K562 (cell line): ENCODE measurements around the gene NAA40. TPM values are rescaled to one million over a fixed set of nuclear protein-coding genes. Genes with fewer than 3 reads are reported as not detected.

ENCODE experiments used
- ATAC-seq: fragments of 200-7000 bp; cut with Tn5 transposase; 3 replicates; pipeline ENCODE4 v1.9.1; 2020; ENCODE audit warnings: moderate library complexity
- BruUV-seq: library from RNA; stranded (reverse); fragments of 400-500 nt; replicated peaks from 2 replicates; lab custom pipeline; 2021; lab: Mats Ljungman, UMichigan
- CTCF ChIA-PET: fragments of 300-600 bp; formaldehyde crosslinking; extraction: SDS; loops from one replicate; lab custom pipeline; 2021; ENCODE audit warnings: low intra/inter-chr PET ratio; lab: Yijun Ruan, JAX
- POLR2A ChIA-PET: fragments of 300-600, 350-650 bp; sonication (Branson Sonifier 250); formaldehyde crosslinking; extraction: SDS; loops from one replicate; lab custom pipeline; 2021; ENCODE audit warnings: antibody characterized with exemption, inconsistent platforms; lab: Yijun Ruan, JAX
- DNase-seq, 4 experiments: peaks; one replicate each; pipeline versions ENCODE4 v3.0.0 to v3.0.0-alpha.2; 2011 to 2018; ENCODE audit warnings: low spot score in 3 of 4, mixed read lengths in 3 of 4; ENCODE audit errors: extremely low read depth in 1 of 4
- FAIRE-seq: peaks from 2 replicates; lab custom pipeline; 2011; peaks lifted over from hg19 to GRCh38; lab: Jason Lieb, UNC
- H2AFZ ChIP-seq: 2 replicates; pipeline ENCODE4 v1.6.0; 2011; ENCODE audit warnings: low read depth, low read length, control low read depth, inconsistent platforms
- H3K27ac ChIP-seq: fragments of 200-600 bp; 3 replicates; pipeline ENCODE4 v1.8.0; 2011; ENCODE audit warnings: low read depth, mild to moderate bottlenecking, control low read depth, inconsistent platforms, low read length, moderate library complexity, mixed read lengths; ENCODE audit errors: extremely low read depth
- H3K27me3 ChIP-seq, 2 experiments: fragments of 300-600 bp in 1 of 2; 2 replicates in 1 of 2; 3 replicates in 1 of 2; pipeline versions ENCODE4 v1.6.0 to v1.8.0; 2011; ENCODE audit warnings: inconsistent platforms in 2 of 2, low read length in 2 of 2, mild to moderate bottlenecking in 1 of 2, mixed read lengths in 1 of 2, moderate library complexity in 1 of 2; ENCODE audit not compliant: control insufficient read depth in 2 of 2, insufficient read depth in 2 of 2
- H3K36me3 ChIP-seq: fragments of 300-600 bp; 3 replicates; pipeline ENCODE4 v1.8.0; 2011; ENCODE audit warnings: mild to moderate bottlenecking, low read length, inconsistent platforms; ENCODE audit not compliant: control insufficient read depth, insufficient read depth
- H3K4me1 ChIP-seq, 2 experiments: fragments of 200-600 bp in 1 of 2; replicated peaks in 1 of 2; 2 replicates in 1 of 2; 3 replicates in 1 of 2; pipeline versions ENCODE4 v1.5.1 to v1.8.0; 2011; ENCODE audit warnings: inconsistent platforms in 2 of 2, low read length in 2 of 2, mild to moderate bottlenecking in 1 of 2, mixed read lengths in 1 of 2, moderate library complexity in 1 of 2; ENCODE audit not compliant: control insufficient read depth in 2 of 2, insufficient read depth in 2 of 2
- H3K4me2 ChIP-seq: 2 replicates; pipeline ENCODE4 v1.6.1; 2011; ENCODE audit warnings: low read length, control low read depth, inconsistent platforms, mixed read lengths; ENCODE audit not compliant: insufficient read depth
- H3K4me3 ChIP-seq: fragments of 200-600 bp; sonication (generic), shearing (Covaris generic); 2 replicates; pipeline ENCODE4 v1.5.1; 2016; ENCODE audit warnings: control low read depth, inconsistent platforms
- H3K79me2 ChIP-seq: fragments of 200-600 bp; 3 replicates; pipeline ENCODE4 v1.8.0; 2011; ENCODE audit warnings: low read length, inconsistent platforms; ENCODE audit not compliant: control insufficient read depth, insufficient read depth
- H3K9ac ChIP-seq, 2 experiments: 2 replicates each; pipeline versions ENCODE4 v1.6.0 to v1.6.1; 2011; ENCODE audit warnings: low read depth in 2 of 2, low read length in 2 of 2, control low read depth in 1 of 2, inconsistent platforms in 1 of 2, mild to moderate bottlenecking in 1 of 2, mixed read lengths in 1 of 2; ENCODE audit not compliant: insufficient read depth in 1 of 2
- H3K9me1 ChIP-seq: one replicate; pipeline ENCODE4 v1.6.0; 2011; ENCODE audit warnings: inconsistent platforms, mild to moderate bottlenecking, low read length, moderate library complexity; ENCODE audit not compliant: control insufficient read depth, insufficient read depth
- H3K9me3 ChIP-seq: replicated peaks from 2 replicates; pipeline ENCODE4 v1.5.1; 2011; ENCODE audit warnings: low read depth, low read length, inconsistent platforms; ENCODE audit not compliant: control insufficient read depth, insufficient read depth
- H4K20me1 ChIP-seq: replicated peaks from 2 replicates; pipeline ENCODE4 v1.6.1; 2011; ENCODE audit warnings: low read length, inconsistent platforms, mixed read lengths; ENCODE audit not compliant: control insufficient read depth, insufficient read depth
- ELF2 ChIP-seq: fragments of 250-450 bp; sonication (Bioruptor Pico); IDR thresholded peaks from 2 replicates; pipeline ENCODE4 v1.5.0; 2021; ENCODE audit warnings: mild to moderate bottlenecking
- ESRRB ChIP-seq: fragments of 250-450 bp; sonication (Bioruptor Pico); IDR thresholded peaks from 2 replicates; pipeline ENCODE4 v1.5.0; 2020; ENCODE audit warnings: mild to moderate bottlenecking, moderate library complexity, borderline replicate concordance
- FOS ChIP-seq: IDR thresholded peaks from 3 replicates; pipeline ENCODE4 v1.6.1; 2011; ENCODE audit not compliant: insufficient read length; ENCODE audit errors: extremely low read depth
- NCOA4 ChIP-seq: fragments of 450-650 bp; IDR thresholded peaks from 2 replicates; pipeline ENCODE4 v1.6.1; 2018; ENCODE audit warnings: mild to moderate bottlenecking; ENCODE audit not compliant: partially characterized antibody
- SPI1 ChIP-seq: IDR thresholded peaks from 2 replicates; pipeline ENCODE4 v1.6.1; 2011; ENCODE audit warnings: low read depth, low read length, control low read depth, borderline replicate concordance
- ZBTB17 ChIP-seq: fragments of 450-650 bp; formaldehyde crosslinking; IDR thresholded peaks from 2 replicates; pipeline ENCODE4 v1.4.0; 2020; ENCODE audit warnings: mild to moderate bottlenecking
- WGBS: fragments of 100-300 bp; shearing (Covaris generic); methylation state at CpG from one replicate; pipeline ENCODE4 v1.1.6; 2016; ENCODE audit warnings: low coverage, mixed read lengths; ENCODE audit not compliant: insufficient coverage; ENCODE audit errors: missing lambda C conversion rate; 5-methylcytosine and 5-hydroxymethylcytosine counted together
- in situ Hi-C: fragments of 300-500 bp; cut with MboI; formaldehyde crosslinking; loops from 4 replicates; pipeline ENCODE4 v1.15.0; 2018; ENCODE audit warnings: inconsistent platforms, mixed read lengths
- intact Hi-C: fragments of 100-400 bp; cut with micrococcal nuclease; formaldehyde crosslinking; loops from 2 replicates; pipeline ENCODE4 v1.14.2; 2022
- polyA plus RNA-seq, 8 experiments: library from polyadenylated mRNA; depleted of rRNA in 4 of 8; stranded (reverse) in 5 of 8; unstranded in 3 of 8; fragments of >200 nt; fragmentation: Nextera tagmentation in 2 of 8; fragmentation: Illumina TruSeq in 1 of 8; extraction: Ambion mirVana in 2 of 8; extraction: Trizol in 1 of 8; gene quantifications; 2 replicates each; pipeline versions ENCODE4 v1.2.1 to v1.2.3, GENCODE V29; 2011 to 2014; ENCODE audit warnings: inconsistent platforms in 1 of 8, missing spikeins in 1 of 8
- total RNA-seq, 7 experiments: library from RNA; depleted of rRNA in 6 of 7; stranded (reverse); fragments of >200 nt in 6 of 7; fragmentation: Illumina TruSeq in 2 of 7; extraction: Trizol in 2 of 7; gene quantifications; 2 replicates each; pipeline versions ENCODE4 v1.2.1 to v1.2.3, GENCODE V29; 2011 to 2021; ENCODE audit warnings: low replicate concordance in 1 of 7
- TF ChIP-seq, protein P1 (sequence below): sonication (generic); formaldehyde crosslinking; IDR thresholded peaks from 2 replicates; pipeline ENCODE4 v1.8.1; 2023; ENCODE audit warnings: mild to moderate bottlenecking, missing genetic modification reagents
- TF ChIP-seq, protein P2 (sequence below): IDR thresholded peaks from 3 replicates; pipeline ENCODE4 v1.6.1; 2011; ENCODE audit warnings: borderline replicate concordance, mild to moderate bottlenecking, moderate library complexity; ENCODE audit not compliant: insufficient read length; ENCODE audit errors: extremely low read depth

NAA40 gene
- total and polyA plus RNA-seq, 9 of the 15 experiments (the other 6 are each of a cell fraction or from before 2014, with no cell fraction given), result 6.2 to 39.0 (median 23.1) TPM

DNA sequence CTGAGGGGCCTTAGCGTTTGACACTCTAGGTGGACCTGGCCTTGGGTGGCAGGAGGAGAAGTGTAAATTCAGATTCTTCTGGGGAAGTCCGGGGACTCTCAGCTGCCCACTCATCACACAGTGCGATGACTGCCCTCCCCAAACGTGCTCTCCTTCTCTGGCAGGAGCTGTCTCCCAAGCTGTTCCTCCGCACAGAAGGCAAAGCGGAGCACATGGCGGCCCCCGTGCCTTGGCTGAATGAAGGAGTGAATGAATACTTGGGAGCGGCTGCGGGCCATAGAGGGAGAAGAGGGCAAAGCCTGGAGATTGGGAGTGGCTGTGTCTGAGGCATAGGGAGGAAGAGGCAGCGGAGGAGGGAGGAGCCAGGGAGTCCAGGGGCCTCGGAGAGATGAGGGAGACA, 6.9 kb upstream of the NAA40 start:
- ChIA-PET CTCF (no interaction called here), POLR2A (no interaction called here)
- no peak overlapping the region for H2AFZ ChIP-seq
- no peaks in the 10 kb centered on the region for H3K79me2 ChIP-seq
- no peak overlapping the region for H3K27ac ChIP-seq
- FAIRE-seq, result no peak
- H3K4me3 ChIP-seq, result no peak overlapping the region
- H3K27me3 ChIP-seq, result no peaks in the 10 kb centered on the region
- H3K9me1 ChIP-seq, result no peaks in the 10 kb centered on the region
- intact Hi-C loops (no loop called here), in situ Hi-C loops (no loop called here)
- H4K20me1 ChIP-seq, result no peaks in the 10 kb centered on the region
- 60% methylated on average over 10 of the region's 12 CpGs for WGBS
- no peak for DNase-seq
- H3K9me3 ChIP-seq, result no peaks in the 10 kb centered on the region
- no peaks in the 10 kb centered on the region; a peak in 1 of 5 replicates for H3K4me1 ChIP-seq
- TF ChIP-seq ZBTB17 (no peak), SPI1 (no peak), FOS (no peak), NCOA4 (no peak), ELF2 (no peak), ESRRB (CRISPR knock-in tag) (no peak)
- TF ChIP-seq, protein P1, sequence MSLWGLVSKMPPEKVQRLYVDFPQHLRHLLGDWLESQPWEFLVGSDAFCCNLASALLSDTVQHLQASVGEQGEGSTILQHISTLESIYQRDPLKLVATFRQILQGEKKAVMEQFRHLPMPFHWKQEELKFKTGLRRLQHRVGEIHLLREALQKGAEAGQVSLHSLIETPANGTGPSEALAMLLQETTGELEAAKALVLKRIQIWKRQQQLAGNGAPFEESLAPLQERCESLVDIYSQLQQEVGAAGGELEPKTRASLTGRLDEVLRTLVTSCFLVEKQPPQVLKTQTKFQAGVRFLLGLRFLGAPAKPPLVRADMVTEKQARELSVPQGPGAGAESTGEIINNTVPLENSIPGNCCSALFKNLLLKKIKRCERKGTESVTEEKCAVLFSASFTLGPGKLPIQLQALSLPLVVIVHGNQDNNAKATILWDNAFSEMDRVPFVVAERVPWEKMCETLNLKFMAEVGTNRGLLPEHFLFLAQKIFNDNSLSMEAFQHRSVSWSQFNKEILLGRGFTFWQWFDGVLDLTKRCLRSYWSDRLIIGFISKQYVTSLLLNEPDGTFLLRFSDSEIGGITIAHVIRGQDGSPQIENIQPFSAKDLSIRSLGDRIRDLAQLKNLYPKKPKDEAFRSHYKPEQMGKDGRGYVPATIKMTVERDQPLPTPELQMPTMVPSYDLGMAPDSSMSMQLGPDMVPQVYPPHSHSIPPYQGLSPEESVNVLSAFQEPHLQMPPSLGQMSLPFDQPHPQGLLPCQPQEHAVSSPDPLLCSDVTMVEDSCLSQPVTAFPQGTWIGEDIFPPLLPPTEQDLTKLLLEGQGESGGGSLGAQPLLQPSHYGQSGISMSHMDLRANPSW (CRISPR knock-in tag), result no peak
- TF ChIP-seq, protein P2, sequence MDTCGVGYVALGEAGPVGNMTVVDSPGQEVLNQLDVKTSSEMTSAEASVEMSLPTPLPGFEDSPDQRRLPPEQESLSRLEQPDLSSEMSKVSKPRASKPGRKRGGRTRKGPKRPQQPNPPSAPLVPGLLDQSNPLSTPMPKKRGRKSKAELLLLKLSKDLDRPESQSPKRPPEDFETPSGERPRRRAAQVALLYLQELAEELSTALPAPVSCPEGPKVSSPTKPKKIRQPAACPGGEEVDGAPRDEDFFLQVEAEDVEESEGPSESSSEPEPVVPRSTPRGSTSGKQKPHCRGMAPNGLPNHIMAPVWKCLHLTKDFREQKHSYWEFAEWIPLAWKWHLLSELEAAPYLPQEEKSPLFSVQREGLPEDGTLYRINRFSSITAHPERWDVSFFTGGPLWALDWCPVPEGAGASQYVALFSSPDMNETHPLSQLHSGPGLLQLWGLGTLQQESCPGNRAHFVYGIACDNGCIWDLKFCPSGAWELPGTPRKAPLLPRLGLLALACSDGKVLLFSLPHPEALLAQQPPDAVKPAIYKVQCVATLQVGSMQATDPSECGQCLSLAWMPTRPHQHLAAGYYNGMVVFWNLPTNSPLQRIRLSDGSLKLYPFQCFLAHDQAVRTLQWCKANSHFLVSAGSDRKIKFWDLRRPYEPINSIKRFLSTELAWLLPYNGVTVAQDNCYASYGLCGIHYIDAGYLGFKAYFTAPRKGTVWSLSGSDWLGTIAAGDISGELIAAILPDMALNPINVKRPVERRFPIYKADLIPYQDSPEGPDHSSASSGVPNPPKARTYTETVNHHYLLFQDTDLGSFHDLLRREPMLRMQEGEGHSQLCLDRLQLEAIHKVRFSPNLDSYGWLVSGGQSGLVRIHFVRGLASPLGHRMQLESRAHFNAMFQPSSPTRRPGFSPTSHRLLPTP, result no peak
- 0 out of 3 replicates have a peak, but pooled peaks have one; percentile 24 for ATAC-seq
- peak overlapping the region in 1 of 2 experiments; percentile 76; a peak in 2 of 4 replicates for H3K9ac ChIP-seq
- BruUV-seq, result no TSS peak
- no peak overlapping the region for H3K4me2 ChIP-seq
- no peaks in the 10 kb centered on the region for H3K36me3 ChIP-seq
